DMS 273 (cell line): Measurements from ENCODE around the gene HOXD11.

Experiments
- DNase-seq: peaks from one replicate; lab custom pipeline; 2025; ENCODE audit not compliant: unreplicated experiment; lab: John Stamatoyannopoulos, UW

The HOXD11 gene

DNA sequence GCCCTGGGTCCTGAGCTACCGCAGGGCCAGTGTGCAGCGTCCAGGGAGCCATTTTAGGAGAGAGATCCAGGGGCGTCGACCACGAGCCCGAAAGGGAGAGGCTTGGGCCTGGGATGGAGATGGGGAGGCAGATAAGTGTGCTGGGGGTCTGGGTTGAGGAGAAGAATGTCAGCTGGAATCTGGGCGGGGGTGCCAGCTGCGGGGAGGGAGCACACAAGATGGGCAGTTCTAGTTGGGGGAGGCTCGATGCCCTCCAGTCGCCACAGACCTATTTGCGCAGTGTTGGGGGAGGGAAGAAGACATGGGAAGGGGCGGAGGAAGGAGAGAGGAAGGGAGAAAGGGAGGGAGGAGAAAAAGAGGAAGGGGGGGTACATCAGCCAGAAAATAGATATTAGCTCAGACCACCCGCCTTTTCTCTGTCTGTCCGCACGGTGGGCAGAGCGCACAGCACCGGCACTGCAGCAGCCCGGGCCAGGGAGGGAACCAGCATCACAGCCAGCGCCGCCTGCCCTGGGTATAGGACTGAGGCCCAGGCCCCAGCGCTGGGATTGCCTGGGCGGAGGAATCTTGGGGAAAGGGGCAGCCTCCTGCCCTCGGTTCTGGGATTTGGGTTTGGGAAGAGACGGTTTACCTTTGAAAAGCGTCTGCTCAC lies 1.9 kb upstream of the HOXD11 start:
- no peak for DNase-seq

DNA sequence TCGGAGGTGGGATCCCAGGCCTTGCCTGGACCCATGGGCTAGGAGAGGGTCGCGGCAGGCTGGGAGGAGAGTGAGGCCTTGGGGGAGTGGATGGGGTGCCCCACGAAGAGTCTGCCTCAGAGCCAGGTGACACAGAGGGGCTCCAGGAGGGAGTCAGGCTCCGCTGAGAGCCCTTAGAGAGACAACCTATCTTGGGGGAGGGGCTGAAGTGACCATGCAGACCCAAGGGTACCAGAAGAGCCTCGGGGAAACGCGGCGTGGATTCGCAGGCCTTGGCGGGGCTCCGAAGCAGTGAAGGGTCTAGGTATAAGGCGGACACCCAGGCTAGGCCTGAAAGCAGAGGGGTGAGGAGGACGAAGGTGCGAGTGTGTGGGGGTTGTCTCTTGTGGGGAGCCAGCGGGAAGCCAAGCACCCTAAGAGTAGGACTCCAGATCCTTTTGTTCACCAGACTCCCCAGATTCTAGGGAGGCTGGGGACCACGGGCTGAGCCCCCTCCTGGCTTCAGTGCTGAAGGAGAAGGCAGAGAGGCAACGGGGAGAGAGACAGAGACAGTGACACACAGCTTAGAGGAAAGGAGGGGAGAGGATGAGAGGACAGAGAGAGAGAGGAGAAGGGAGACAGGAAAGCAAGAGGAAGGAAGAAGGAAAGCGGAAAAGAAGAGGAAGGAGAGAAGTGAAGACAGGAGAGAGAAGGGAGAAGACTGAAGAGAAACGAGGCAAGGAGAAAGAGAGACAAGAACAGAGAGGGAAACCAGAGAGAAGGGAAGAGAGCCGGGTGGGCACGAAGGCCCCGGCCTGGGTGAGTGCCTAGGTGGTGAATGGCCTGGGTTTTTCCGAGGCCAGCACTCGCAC lies 1.1 kb upstream of the HOXD11 start:
- DNase-seq = no peak

DNA sequence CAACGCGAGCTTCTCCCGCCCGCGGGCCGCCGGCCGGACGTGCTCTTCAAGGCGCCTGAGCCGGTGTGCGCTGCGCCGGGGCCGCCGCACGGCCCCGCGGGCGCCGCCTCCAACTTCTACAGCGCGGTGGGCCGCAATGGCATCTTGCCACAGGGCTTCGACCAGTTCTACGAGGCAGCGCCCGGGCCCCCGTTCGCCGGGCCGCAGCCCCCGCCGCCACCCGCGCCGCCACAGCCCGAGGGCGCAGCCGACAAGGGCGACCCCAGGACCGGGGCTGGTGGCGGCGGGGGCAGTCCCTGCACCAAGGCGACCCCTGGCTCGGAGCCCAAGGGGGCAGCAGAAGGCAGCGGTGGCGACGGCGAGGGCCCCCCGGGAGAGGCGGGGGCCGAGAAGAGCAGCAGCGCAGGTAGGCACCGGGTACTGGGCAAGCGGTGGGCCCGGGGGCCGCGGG lies 676 bp downstream of the HOXD11 start:
- peak; percentile 70 for DNase-seq

DNA sequence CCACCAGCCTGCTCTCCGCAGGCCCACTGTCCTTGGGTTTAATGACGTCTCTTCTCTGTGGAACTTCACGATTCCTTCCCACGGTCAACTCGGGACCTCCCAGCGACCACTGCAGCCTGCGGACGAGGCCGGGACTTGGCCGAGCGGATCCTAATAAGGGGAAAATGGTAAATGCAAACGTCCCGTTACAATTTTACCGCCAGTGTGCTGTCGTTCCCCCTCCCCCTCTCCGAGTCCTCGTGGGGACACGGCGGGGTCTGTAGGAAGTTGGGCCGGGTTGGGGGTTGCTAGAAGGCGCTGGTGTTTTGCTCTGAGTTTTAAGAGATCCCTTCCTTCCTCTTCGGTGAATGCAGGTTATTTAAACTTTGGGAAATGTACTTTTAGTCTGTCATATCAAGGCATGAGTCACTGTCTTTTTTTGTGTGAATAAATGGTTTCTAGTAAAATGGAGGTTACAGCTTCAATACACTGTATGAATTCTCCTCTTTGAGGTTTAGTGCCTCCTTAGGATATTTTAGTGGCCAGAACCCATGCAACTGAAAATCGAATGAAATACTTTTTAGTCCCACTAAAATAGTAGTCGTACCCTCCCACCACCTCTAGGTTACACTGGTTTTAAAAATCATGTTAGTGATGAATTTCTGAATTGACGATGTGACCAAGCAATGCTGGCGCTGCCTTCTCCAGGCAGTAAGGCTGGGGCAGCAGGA lies 2.3 kb downstream of the HOXD11 start:
- no peak for DNase-seq

DNA sequence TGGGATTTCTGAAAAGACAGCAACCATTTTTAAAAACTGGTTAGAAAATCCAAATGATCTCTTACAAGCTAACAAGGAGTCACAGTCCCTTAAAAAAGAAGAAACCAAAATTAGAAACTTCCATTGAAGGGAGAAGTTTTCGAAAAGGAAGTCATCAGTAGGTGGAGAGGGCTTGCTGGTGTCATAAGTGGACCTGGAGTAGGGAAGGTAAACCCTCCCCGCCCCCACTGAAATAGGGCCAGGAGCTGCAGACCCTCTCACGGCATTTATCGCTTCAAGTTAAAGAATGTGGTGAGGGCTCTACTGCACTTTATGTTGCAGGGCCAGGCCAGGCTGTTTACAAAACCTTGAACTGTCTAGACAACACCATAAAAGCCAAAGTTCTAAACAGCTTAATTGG lies 2.9 kb downstream of the HOXD11 start:
- DNase-seq = no peak

DNA sequence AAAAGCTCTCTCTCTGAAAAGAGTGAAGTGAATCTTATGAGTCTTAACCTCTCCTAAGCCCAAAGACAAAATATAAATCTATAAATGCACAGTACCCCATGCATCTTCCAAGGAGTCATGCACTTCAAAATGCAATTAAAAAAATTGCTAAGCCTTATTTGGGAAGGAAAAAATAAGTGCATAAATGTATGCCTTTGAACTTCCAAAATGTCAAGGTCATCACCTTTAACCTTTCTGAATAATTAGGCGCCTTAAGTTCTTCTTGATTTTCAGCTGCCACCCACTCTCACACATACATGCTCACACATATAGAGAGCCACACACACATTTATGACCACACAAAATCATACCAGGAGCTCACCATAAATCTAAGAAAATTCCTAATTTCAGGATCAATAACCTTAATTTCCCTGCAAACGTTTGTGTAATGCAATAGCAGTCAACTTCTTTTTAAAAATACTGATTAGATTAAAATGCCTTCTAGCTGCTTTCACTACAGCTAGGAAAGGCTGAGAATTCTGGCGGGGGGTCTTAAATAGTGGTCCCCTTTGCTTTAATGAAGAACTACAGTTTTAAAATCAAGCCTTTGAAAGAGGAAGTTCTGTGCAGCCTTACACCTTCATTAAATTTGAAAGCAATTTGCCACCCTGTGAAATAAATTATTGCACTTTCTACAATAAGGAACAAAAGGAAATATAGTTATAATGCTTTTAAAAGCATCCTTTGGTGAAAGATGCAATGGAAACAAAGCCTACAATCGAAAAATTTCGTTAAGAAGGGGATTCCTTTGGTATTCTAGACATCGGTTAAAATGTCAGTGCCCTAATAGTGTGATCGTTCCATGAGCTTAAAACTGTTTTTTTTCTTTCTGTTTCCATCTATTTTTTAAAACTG lies 3.6 kb downstream of the HOXD11 start:
- DNase-seq = no peak

DNA sequence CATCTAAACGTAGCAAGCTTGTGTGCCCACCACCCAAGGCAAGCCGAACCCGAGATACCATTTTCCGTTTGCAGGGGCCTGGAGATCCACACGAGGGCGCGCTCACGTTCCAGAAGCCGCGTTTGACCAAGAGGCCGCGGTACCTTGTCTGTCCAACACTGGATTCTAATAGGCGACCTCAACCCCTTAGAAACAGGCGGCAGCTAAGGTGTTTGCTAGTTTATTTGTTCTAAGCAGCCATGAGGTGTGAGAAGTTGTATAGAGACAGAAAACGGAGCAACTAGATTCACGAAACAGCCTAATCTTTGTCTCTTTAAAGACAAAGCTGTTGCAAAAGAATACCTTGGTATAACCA lies 4.2 kb downstream of the HOXD11 start:
- DNase-seq = peak; percentile 85

DNA sequence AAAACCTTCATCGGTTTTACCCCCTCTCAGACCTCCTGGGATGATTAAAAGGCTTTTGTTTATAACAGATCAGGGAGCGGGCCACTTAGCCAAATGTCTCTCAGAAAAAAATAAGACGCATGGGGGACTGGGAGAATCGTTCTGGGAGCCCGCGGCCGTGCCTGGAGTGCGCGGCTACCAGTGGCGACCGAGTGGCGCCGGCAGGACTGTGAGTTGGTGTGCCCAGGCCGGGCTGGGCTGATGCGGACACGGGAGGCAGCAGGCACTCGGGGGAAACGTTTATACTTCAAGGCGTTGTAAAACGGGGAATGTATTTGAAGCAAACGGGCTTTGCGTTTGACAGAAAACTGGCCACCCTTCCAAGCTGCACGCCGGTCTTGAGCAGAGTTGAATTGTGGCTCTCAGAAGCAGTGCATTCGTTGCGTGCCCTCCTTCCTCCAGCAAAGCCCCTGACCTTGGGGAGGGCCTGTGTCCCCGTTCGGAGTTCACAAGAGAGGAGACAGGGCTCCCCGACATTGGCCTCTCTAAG lies 4.8 kb downstream of the HOXD11 start:
- no peak for DNase-seq

DNA sequence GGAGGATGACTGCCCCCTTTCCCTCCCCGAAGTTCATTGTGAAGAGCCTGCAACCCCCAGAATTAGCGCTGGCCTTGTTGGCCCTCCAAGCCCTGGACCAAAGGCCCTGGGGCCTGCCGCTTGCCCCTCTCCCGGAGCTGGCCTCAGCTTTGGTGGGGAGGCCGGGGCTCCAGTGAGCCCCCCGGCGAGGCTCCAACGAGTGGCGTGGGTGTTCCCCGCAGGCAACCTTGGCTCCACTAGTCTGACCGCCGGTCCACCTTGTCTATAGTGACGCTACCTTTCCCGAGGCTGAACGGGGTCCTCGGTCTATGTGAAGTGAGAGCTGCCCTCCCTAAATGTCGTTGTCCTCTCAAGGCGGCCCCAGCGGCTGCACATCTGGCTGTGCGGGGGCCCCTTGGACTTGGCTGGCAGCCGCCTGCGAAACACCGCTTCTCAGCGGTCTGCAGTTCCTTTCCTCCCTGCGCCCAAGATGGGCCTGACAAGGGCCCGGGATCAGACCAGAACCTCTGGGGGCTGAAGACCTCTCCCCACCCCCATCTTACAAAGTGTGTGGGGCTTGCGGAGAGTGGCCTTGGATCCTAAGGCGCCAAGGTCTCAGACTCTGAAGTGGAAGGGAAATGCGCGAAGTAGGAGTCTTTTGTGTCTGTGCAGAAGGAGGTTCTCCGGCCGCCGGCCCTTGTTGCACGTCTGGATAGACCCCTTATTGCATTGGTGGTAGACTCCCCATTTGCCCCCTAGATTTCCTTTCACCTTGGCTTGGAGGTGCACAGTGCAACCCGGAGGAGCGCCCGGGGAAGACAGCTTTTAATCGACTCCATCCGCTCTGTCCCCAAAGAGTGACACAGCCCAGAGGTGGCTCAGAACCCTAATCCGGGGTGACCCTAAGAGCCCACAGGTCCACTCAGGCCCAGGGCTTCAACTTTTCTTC lies 5.6 kb downstream of the HOXD11 start:
- DNase-seq = no peak

DNA sequence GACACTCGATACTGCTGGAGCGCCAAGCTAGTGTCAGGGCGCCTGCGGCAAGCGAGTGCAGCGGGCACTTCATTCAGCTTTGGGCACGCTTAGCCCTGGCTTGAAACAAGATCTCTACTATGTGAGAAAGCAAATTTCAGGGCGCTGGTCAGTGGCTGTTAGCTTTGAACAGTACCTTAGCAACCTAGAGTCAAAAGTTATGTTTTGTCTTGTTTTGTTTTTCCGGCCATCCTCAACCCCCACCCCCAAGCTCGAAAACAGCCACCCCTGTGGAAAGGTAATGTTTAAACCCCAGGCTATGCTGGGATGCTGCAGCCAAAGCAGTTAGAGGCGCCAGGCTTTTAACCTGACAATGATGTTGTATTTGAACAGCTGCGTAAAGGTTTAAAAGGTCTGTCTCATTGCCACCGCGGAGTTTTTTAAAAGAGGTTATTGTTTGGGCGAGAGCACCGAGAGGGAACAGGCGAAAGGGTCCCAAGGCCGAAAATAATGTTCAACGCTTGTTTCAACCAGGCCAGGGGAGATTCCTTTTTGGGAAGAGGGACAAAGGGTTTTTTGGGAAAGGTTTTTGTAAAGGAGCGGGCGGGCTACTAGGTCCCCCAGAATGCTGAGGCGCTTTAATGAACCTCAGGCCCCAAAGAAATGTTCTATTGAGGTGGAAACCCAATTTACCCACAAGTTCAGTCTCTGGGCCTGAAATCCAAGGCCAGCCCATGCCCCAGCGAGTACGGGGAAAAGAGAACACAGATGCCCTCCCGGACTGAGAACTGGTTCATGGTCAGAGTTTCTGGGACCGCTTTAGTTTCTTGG lies 7.2 kb downstream of the HOXD11 start:
- no peak for DNase-seq

DNA sequence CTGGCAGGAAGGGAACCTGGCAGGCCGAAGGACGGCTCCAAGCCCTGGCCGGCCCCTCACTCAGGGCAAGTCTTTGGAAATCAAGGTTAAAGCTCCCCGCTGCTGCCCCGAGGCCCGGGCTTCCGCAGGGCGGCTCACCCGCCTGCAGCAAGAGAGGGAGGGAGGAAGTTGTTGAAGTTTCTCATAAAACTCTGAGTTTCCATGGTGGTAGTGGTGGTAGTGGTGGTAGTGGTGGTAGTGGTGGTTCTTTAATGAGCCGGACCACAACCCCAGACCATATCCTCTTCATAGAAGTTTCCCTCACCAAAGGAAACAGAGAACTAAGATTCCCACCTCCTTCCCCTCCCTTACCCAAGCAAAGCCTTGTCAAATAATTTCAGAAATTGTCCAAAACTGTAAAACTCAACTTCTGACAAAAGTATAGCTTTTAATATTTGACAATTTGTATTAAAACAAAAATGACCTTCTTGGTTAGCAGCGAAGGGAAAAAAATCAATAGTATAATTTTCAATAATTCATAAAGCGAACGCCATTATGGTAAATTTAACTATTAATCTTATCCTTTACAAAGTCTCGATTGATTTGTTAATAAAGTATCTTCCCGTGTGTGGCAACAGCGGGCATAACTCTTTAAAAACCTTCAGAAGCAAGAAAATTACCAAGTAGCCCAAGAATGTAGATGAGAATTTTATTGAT lies 8.0 kb downstream of the HOXD11 start:
- no peak for DNase-seq

DNA sequence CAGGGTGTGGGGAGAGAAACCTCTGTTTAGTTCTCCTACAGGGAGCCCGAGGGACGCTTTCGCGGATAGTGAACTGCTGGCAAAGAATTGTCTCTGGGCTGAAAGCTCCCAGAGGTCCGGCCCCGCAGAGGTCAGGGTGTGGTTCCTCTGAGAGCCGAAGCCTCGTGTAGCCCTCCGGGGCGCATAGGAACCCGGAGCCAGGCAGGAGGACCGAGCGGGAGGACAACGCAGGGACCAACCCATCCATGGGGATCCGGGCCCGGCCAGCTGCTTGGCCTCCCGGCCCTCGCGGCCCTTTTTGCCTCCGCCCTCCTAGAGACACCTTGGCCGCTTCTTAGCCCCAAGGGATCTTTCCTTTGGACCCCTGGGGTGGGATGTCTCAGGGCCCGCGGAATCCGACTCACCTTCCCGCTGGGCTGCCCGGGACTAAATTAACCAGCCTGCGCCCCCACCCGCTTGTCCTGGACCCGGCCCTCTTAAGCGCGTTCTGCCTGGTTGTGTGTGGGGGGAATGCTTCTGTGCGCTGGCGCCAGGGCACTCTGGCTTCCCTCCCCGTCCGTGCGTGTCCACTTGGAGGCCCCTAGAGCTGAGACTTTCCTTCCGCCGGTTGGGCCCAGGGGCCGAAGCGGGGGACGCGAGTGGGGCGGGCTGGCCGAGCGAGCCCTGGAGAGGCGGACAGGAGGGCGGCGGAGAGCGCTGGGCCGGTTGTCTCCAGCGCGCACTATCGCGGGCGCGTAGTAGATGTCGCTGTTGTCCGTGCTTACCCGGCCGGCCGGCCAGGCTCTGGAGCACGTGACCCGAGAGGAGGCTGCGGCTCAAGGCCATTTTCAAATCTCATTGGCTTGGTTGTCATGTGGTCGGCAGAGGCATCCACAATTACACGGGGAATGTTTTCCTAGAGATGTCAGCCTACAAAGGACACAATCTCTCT lies 9.1 kb downstream of the HOXD11 start, which contains the start of gene HOXD10:
TSS of gene HOXD10 (plus strand) at position 896 of the 931 bp plus-strand sequence. CDS start 56 bp downstream, outside the sequence.
- no peak for DNase-seq

DNA sequence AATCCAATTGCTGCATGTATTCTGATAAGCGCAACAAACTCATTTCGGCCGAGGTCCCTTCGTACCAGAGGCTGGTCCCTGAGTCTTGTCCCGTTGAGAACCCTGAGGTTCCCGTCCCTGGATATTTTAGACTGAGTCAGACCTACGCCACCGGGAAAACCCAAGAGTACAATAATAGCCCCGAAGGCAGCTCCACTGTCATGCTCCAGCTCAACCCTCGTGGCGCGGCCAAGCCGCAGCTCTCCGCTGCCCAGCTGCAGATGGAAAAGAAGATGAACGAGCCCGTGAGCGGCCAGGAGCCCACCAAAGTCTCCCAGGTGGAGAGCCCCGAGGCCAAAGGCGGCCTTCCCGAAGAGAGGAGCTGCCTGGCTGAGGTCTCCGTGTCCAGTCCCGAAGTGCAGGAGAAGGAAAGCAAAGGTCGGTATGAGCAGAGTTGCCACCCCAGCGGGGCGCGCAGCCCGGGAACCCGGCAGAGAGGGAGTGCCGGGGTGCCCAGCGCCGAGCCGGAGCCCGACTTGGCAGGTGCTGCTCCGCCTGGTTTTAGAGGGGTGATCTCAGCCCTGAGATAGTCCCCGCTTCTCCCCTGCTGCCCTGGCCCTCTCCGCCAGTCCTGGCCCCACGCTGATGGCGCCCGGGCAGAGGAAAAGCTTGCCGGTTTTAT lies 10.2 kb downstream of the HOXD11 start:
- no peak for DNase-seq

DNA sequence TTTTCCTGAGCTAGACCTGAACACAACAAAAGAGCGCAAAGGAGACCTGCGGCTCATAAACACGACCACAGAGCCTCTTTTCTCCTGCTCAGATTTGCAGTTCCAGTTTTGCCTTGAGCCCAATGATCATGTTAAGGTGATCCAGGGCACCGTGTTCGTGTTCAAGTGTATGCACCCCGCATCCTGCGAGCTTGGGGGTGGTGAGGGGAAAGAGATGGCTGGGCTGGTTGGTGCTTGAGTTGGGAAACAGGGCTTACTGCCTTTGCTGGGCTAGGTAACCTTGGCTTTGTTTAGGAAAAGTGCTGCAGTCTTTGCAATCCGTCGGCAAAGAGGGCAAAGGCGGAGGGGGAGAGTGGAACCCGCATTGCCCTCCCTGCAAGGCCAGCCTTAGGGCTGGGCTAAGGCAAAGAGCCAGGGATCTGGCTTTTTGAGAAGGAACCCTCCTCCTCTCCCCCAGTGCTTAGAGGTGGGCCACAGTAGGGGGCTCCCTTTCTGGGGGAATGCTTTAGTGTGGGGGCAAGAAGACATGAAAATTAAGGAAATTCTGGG lies 10.8 kb downstream of the HOXD11 start:
- no peak for DNase-seq

DNA sequence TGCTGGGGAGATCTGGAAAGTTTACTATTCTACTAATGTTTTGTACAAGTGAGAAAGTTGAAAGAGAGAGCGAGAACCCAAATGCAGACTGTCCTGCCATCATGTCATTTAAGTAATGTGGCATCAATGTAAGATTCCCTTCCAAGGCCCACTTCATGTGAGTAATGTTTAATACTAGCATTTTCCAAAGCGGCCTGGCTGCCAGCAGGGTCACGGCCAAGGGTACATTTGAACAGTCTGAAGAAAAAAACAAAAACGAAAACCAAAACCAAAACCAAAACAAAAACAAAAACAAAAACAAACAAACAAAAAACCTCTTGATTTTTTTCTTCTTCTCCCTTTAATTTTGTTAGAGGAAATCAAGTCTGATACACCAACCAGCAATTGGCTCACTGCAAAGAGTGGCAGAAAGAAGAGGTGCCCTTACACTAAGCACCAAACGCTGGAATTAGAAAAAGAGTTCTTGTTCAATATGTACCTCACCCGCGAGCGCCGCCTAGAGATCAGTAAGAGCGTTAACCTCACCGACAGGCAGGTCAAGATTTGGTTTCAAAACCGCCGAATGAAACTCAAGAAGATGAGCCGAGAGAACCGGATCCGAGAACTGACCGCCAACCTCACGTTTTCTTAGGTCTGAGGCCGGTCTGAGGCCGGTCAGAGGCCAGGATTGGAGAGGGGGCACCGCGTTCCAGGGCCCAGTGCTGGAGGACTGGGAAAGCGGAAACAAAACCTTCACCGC lies 11.7 kb downstream of the HOXD11 start:
- no peak for DNase-seq
